Endothelial cell of umbilical vein (primary cell): Measurements from ENCODE around the gene SDR9C7. TPM values are rescaled to one million over a fixed set of nuclear protein-coding genes. Genes with fewer than 3 reads are reported as not detected.

Experiments used
- BruUV-seq: library from RNA; stranded (reverse); fragments of 400-500 nt; replicated peaks from 2 replicates; lab custom pipeline; 2021; lab: Mats Ljungman, UMichigan
- CTCF ChIA-PET: fragments of 300-600, 350-600 bp; sonication (Branson Sonifier 250); formaldehyde crosslinking; loops from one replicate; lab custom pipeline; 2021; ENCODE audit warnings: antibody characterized with exemption, inconsistent platforms; lab: Charles Lee
- POLR2A ChIA-PET: fragments of 300-600, 350-600 bp; sonication (Branson Sonifier 250); formaldehyde crosslinking; loops from one replicate; lab custom pipeline; 2021; ENCODE audit warnings: antibody characterized with exemption, inconsistent platforms; lab: Charles Lee
- DNase-seq: peaks from one replicate; pipeline ENCODE4 v3.0.0-alpha.2; 2011; ENCODE audit warnings: low read depth, low spot score
- FAIRE-seq: peaks from 2 replicates; lab custom pipeline; 2011; peaks lifted over from hg19 to GRCh38; lab: Jason Lieb, UNC
- H2AFZ ChIP-seq: 2 replicates; pipeline ENCODE4 v1.6.0; 2012; ENCODE audit warnings: low read depth, low read length, control low read depth, inconsistent platforms
- H3K27ac ChIP-seq: 2 replicates; pipeline ENCODE4 v1.5.1; 2011; ENCODE audit warnings: low read depth, mild to moderate bottlenecking, control low read depth, low read length, moderate library complexity; ENCODE audit not compliant: insufficient read depth
- H3K27me3 ChIP-seq, 2 experiments: 2 replicates each; pipeline versions ENCODE4 v1.6.0 to v1.6.1; 2011; ENCODE audit warnings: low read length in 2 of 2, mixed read lengths in 1 of 2; ENCODE audit not compliant: control insufficient read depth in 2 of 2, insufficient read depth in 2 of 2
- H3K36me3 ChIP-seq, 2 experiments: 2 replicates in 1 of 2; 3 replicates in 1 of 2; pipeline ENCODE4 v1.5.1; 2011; ENCODE audit warnings: low read length in 2 of 2, mild to moderate bottlenecking in 1 of 2, moderate library complexity in 1 of 2; ENCODE audit not compliant: control insufficient read depth in 2 of 2, insufficient read depth in 2 of 2; ENCODE audit errors: extremely low read depth in 1 of 2
- H3K4me1 ChIP-seq: 3 replicates; pipeline ENCODE4 v1.5.1; 2011; ENCODE audit warnings: mild to moderate bottlenecking, low read length; ENCODE audit not compliant: control insufficient read depth, insufficient read depth; ENCODE audit errors: extremely low read depth
- H3K4me2 ChIP-seq: 2 replicates; pipeline ENCODE4 v1.6.1; 2011; ENCODE audit warnings: low read length, control low read depth, mixed read lengths; ENCODE audit not compliant: insufficient read depth
- H3K4me3 ChIP-seq, 3 experiments: fragments of 200-600 bp in 1 of 3; sonication (generic), shearing (Covaris generic) in 1 of 3; replicated peaks in 1 of 3; 2 replicates each; pipeline ENCODE4 v1.5.1; 2011 to 2016; ENCODE audit warnings: control low read depth in 3 of 3, low read length in 3 of 3, mild to moderate bottlenecking in 2 of 3, inconsistent platforms in 1 of 3, low read depth in 1 of 3, moderate library complexity in 1 of 3; ENCODE audit not compliant: insufficient read depth in 1 of 3
- H3K79me2 ChIP-seq: 2 replicates; pipeline ENCODE4 v1.6.0; 2012; ENCODE audit warnings: low read length, inconsistent platforms; ENCODE audit not compliant: control insufficient read depth, insufficient read depth
- H3K9ac ChIP-seq: replicated peaks from 2 replicates; pipeline ENCODE3; 2011; ENCODE audit warnings: low read length, control low read depth; ENCODE audit not compliant: insufficient read depth; ENCODE audit errors: extremely low read depth
- H3K9me1 ChIP-seq: replicated peaks from 3 replicates; pipeline ENCODE4 v1.6.0; 2011; ENCODE audit warnings: mild to moderate bottlenecking, low read length; ENCODE audit not compliant: control insufficient read depth, insufficient read depth; ENCODE audit errors: extremely low read depth
- H3K9me3 ChIP-seq: replicated peaks from 2 replicates; pipeline ENCODE4 v1.5.1; 2012; ENCODE audit warnings: low read length, inconsistent platforms; ENCODE audit not compliant: control insufficient read depth, insufficient read depth
- H4K20me1 ChIP-seq: replicated peaks from 2 replicates; pipeline ENCODE3; 2011; ENCODE audit warnings: mild to moderate bottlenecking, low read length; ENCODE audit not compliant: control insufficient read depth, insufficient read depth; ENCODE audit errors: extremely low read depth
- EZH2 ChIP-seq: IDR thresholded peaks from 2 replicates; pipeline ENCODE4 v1.6.1; 2012; ENCODE audit warnings: borderline replicate concordance, low read depth, mild to moderate bottlenecking, moderate library complexity, low read length, inconsistent platforms; ENCODE audit not compliant: severe bottlenecking
- FOS ChIP-seq: IDR thresholded peaks from 2 replicates; pipeline ENCODE4 v1.6.1; 2011; ENCODE audit warnings: mild to moderate bottlenecking, low read length, moderate library complexity, borderline replicate concordance; ENCODE audit not compliant: insufficient read depth
- GATA2 ChIP-seq: IDR thresholded peaks from 2 replicates; pipeline ENCODE4 v1.7.0; 2011; ENCODE audit warnings: low read depth, mild to moderate bottlenecking, moderate library complexity, mixed read lengths, low read length; ENCODE audit not compliant: insufficient read length, insufficient read depth
- JUN ChIP-seq: IDR thresholded peaks from 2 replicates; pipeline ENCODE4 v1.6.1; 2011; ENCODE audit warnings: borderline replicate concordance, low read depth; ENCODE audit not compliant: insufficient read length, insufficient read depth
- MYC ChIP-seq: IDR thresholded peaks from one replicate; pipeline ENCODE4 v1.6.1; 2011; ENCODE audit warnings: mild to moderate bottlenecking, low read depth, low read length
- POLR2A ChIP-seq: IDR thresholded peaks from 2 replicates; pipeline ENCODE4 v1.6.1; 2012; ENCODE audit warnings: low read depth, mild to moderate bottlenecking, control low read depth, low read length
- POLR2AphosphoS5 ChIP-seq: IDR thresholded peaks from 2 replicates; pipeline ENCODE4 v1.6.1; 2012; ENCODE audit warnings: low read depth, mild to moderate bottlenecking, control low read depth, low read length, moderate library complexity; ENCODE audit not compliant: insufficient read depth
- dilution Hi-C: fragments of 300-500 bp; cut with MboI; formaldehyde crosslinking; loops from one replicate; pipeline ENCODE4 v1.15.0; 2019; ENCODE audit warnings: low sequenced_read_pairs; ENCODE audit not compliant: extremely low pct_ligation_motif_present
- intact Hi-C: fragments of 100-400 bp; cut with micrococcal nuclease; formaldehyde crosslinking; loops from one replicate; pipeline ENCODE4 v1.10.0; 2022
- polyA plus RNA-seq, 4 experiments: library from polyadenylated mRNA; depleted of rRNA in 3 of 4; stranded (reverse) in 3 of 4; unstranded in 1 of 4; fragments of >200 nt; gene quantifications; 2 replicates each; pipeline versions ENCODE4 v1.2.1 to v1.2.3, GENCODE V29; 2011 to 2012; ENCODE audit warnings: missing spikeins in 1 of 4
- total RNA-seq: library from RNA; stranded (reverse); gene quantifications from 2 replicates; pipeline ENCODE4 v1.2.3, GENCODE V29; 2021
- TF ChIP-seq, protein P1 (sequence below): IDR thresholded peaks from 2 replicates; pipeline ENCODE4 v1.6.1; 2011; ENCODE audit not compliant: insufficient read depth, insufficient read length
- TF ChIP-seq, protein P2 (sequence below), 2 donors: IDR thresholded peaks; 1 replicate in 1 of 2; 2 replicates in 1 of 2; pipeline ENCODE4 v1.5.1; 2011; ENCODE audit warnings: low read length in 2 of 2, mild to moderate bottlenecking in 2 of 2, moderate library complexity in 2 of 2, control low read depth in 1 of 2, inconsistent platforms in 1 of 2, low read depth in 1 of 2; ENCODE audit not compliant: insufficient read depth in 1 of 2; ENCODE audit errors: extremely low read depth in 1 of 2

SDR9C7 gene
- total and polyA plus RNA-seq, 2 donors (not counting 3 experiments of a cell fraction or from before 2014, with no cell fraction given) = not detected

DNA sequence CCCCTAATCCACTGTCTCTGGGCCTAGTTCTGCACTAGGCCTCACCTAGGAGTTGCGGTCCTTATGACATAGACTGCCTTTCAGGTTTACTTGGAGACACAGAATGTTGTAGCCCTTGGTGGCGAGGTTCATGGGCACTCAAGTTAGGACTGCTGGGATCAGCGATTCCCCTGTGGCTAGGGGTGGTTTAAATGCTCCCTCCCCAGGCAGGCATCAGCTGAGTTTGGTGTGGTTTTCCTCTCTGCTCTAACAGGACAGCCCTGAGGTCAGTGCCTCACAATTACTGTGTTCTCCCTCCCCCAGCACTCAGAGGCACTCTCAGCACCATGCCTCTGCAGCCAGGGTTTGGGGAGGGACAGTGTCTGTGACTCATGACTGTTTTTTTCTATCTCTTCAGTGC lies 45.4 kb upstream of the SDR9C7 start:
- Histone ChIP-seq H2AFZ (no peak overlapping the region), H3K9ac (no peak overlapping the region), H3K27ac (no peak overlapping the region), H3K4me3 (no peak overlapping the region), H3K27me3 (no peaks in the 10 kb centered on the region), H3K4me2 (no peak overlapping the region), H3K4me1 (no peaks in the 10 kb centered on the region), H4K20me1 (no peaks in the 10 kb centered on the region), H3K79me2 (no peaks in the 10 kb centered on the region), H3K9me3 (no peaks in the 10 kb centered on the region), H3K36me3 (no peaks in the 10 kb centered on the region), H3K9me1 (no peaks in the 10 kb centered on the region)
- dilution Hi-C loops (no loop called here), intact Hi-C loops (no loop called here)
- CTCF ChIA-PET = interaction anchor here (1.8 kb wide), 1 partner anchor 8 kb away, joined by 6 read pairs; no protein-coding TSS in a partner anchor
- FAIRE-seq (no peak), DNase-seq (no peak)
- POLR2A ChIA-PET = no interaction called here
- TF ChIP-seq, protein P1, sequence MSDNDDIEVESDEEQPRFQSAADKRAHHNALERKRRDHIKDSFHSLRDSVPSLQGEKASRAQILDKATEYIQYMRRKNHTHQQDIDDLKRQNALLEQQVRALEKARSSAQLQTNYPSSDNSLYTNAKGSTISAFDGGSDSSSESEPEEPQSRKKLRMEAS = no peak
- TF ChIP-seq POLR2A (no peak), MYC (no peak), FOS (no peak), JUN (no peak), GATA2 (no peak), EZH2 (no peak), POLR2AphosphoS5 (no peak)
- TF ChIP-seq, protein P2, sequence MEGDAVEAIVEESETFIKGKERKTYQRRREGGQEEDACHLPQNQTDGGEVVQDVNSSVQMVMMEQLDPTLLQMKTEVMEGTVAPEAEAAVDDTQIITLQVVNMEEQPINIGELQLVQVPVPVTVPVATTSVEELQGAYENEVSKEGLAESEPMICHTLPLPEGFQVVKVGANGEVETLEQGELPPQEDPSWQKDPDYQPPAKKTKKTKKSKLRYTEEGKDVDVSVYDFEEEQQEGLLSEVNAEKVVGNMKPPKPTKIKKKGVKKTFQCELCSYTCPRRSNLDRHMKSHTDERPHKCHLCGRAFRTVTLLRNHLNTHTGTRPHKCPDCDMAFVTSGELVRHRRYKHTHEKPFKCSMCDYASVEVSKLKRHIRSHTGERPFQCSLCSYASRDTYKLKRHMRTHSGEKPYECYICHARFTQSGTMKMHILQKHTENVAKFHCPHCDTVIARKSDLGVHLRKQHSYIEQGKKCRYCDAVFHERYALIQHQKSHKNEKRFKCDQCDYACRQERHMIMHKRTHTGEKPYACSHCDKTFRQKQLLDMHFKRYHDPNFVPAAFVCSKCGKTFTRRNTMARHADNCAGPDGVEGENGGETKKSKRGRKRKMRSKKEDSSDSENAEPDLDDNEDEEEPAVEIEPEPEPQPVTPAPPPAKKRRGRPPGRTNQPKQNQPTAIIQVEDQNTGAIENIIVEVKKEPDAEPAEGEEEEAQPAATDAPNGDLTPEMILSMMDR (IDR thresholded peaks at IDR 0.05; ENCODE audit: extremely low read depth in 1 of 2, insufficient read depth in 1 of 2, low read depth in 1 of 2, low read length in 2 of 2) = no peak
- BruUV-seq = no TSS peak
